Brain microvascular endothelial cell (primary cell): ENCODE data around the gene IQCN.

Experiments used
- DNase-seq: peaks from one replicate; pipeline ENCODE4 v3.0.0-alpha.2; 2020
- H3K27ac ChIP-seq: fragments of 250-450 bp; sonication (Bioruptor Pico); 2 replicates; pipeline ENCODE4 v1.5.1; 2020; ENCODE audit warnings: mild to moderate bottlenecking, moderate library complexity
- H3K27me3 ChIP-seq: fragments of 250-450 bp; sonication (Bioruptor Pico); replicated peaks from 2 replicates; pipeline ENCODE4 v1.5.1; 2020; ENCODE audit warnings: mild to moderate bottlenecking
- H3K36me3 ChIP-seq: fragments of 250-450 bp; sonication (Bioruptor Pico); replicated peaks from 2 replicates; pipeline ENCODE4 v1.5.1; 2020; ENCODE audit warnings: mild to moderate bottlenecking
- H3K4me3 ChIP-seq: 2 replicates; pipeline ENCODE4 v1.5.1; 2011; ENCODE audit warnings: low read depth, mild to moderate bottlenecking, control low read depth, low read length, moderate library complexity
- CTCF ChIP-seq: IDR thresholded peaks from 2 replicates; pipeline ENCODE4 v1.5.1; 2011; ENCODE audit warnings: low read depth, mild to moderate bottlenecking, moderate library complexity, low read length, control low read depth, inconsistent platforms; ENCODE audit errors: missing control alignments
- in situ Hi-C: cut with HindIII; loops from 2 replicates; pipeline ENCODE4 v1.10.0; 2017; ENCODE audit warnings: low sequenced_read_pairs, low pct_ligation_motif_present

Gene IQCN

GRCh38 chr19:18311502-18312091 lies 37.3 kb upstream of the IQCN start:
- Histone ChIP-seq H3K27me3 (no peaks in the 10 kb centered on the region), H3K27ac (no peak overlapping the region), H3K4me3 (no peak overlapping the region), H3K36me3 (peaks cover 10% of the 10 kb centered on the region)
- in situ Hi-C loops, result no loop called here
- TF ChIP-seq CTCF, result no peak
- DNase-seq, result no peak

- in situ Hi-C loops, result no loop called here
- H3K36me3 ChIP-seq, result peaks cover 10% of the 10 kb centered on the region
- H3K27me3 ChIP-seq, result no peaks in the 10 kb centered on the region
- H3K27ac ChIP-seq, result no peak overlapping the region
- no peak for DNase-seq
- no peak for TF ChIP-seq CTCF
- H3K4me3 ChIP-seq, result no peak overlapping the region
These were observed 36.7 kb upstream of the IQCN start for GRCh38 chr19:18310966-18311365.

GRCh38 chr19:18310118-18310909 lies 36.1 kb upstream of the IQCN start:
- Histone ChIP-seq H3K4me3 (no peak overlapping the region), H3K27ac (no peak overlapping the region), H3K36me3 (peaks cover 10% of the 10 kb centered on the region), H3K27me3 (no peaks in the 10 kb centered on the region)
- TF ChIP-seq CTCF, result no peak
- DNase-seq, result no peak
- in situ Hi-C loops, result no loop called here

- in situ Hi-C loops, result no loop called here
- Histone ChIP-seq H3K27me3 (no peaks in the 10 kb centered on the region), H3K27ac (no peak overlapping the region), H3K36me3 (peaks cover 10% of the 10 kb centered on the region), H3K4me3 (no peak overlapping the region)
- TF ChIP-seq CTCF, result no peak
- DNase-seq, result no peak
These were observed 35.3 kb upstream of the IQCN start for GRCh38 chr19:18309525-18310064.

GRCh38 chr19:18308948-18309325 lies 34.7 kb upstream of the IQCN start:
- no peak for TF ChIP-seq CTCF
- peaks cover 10% of the 10 kb centered on the region for H3K36me3 ChIP-seq
- no peak overlapping the region for H3K27ac ChIP-seq
- H3K4me3 ChIP-seq, result no peak overlapping the region
- DNase-seq, result no peak
- H3K27me3 ChIP-seq, result no peaks in the 10 kb centered on the region
- in situ Hi-C loops, result no loop called here
